ENCODE results near the gene ODF4.
A peak's percentile ranks its signal among the peaks of the same experiment; 100 is the strongest.
"Not testable (repeated sequence)": the region's sequence is repeated elsewhere in the genome, so short reads cannot be mapped to it uniquely, and the experiment has no call there.

ODF4 gene

GRCh38 chr17:8326511-8327302 is 12.9 kb upstream of the ODF4 start:
- peak; percentile 72 for DNase-seq

GRCh38 chr17:8327303-8327649 is 12.4 kb upstream of the ODF4 start:
- DNase-seq: no peak

- no peak for DNase-seq
Observed at GRCh38 chr17:8332128-8332527, 7.5 kb upstream of the ODF4 start.

- DNase-seq: no peak
Observed at GRCh38 chr17:8332688-8333087, 7.0 kb upstream of the ODF4 start.

- no peak for DNase-seq
Observed at GRCh38 chr17:8333281-8333680, 6.4 kb upstream of the ODF4 start.

- DNase-seq: no peak
Observed at GRCh38 chr17:8337802-8338752, 1.6 kb upstream of the ODF4 start.

- no peak for DNase-seq
Observed at GRCh38 chr17:8338753-8339140, 893 bp upstream of the ODF4 start.

GRCh38 chr17:8341456-8341855 is 1.8 kb downstream of the ODF4 start:
- DNase-seq: no peak

- DNase-seq: no peak
Observed at GRCh38 chr17:8345052-8345690, 5.5 kb downstream of the ODF4 start.

GRCh38 chr17:8345951-8346665 is 6.5 kb downstream of the ODF4 start:
- DNase-seq: no peak

- DNase-seq: not testable (repeated sequence)
Observed at GRCh38 chr17:8347001-8347400, 7.4 kb downstream of the ODF4 start.

- DNase-seq: no peak
Observed at GRCh38 chr17:8350339-8350738, 10.7 kb downstream of the ODF4 start.

GRCh38 chr17:8353736-8354135 is 14.1 kb downstream of the ODF4 start:
- no peak for DNase-seq

GRCh38 chr17:8354236-8354635 is 14.6 kb downstream of the ODF4 start:
- no peak for DNase-seq

GRCh38 chr17:8357910-8358309 is 18.3 kb downstream of the ODF4 start:
- DNase-seq: no peak

- no peak for DNase-seq
Observed at GRCh38 chr17:8359769-8360168, 20.1 kb downstream of the ODF4 start.

- no peak for DNase-seq
Observed at GRCh38 chr17:8360260-8360659, 20.6 kb downstream of the ODF4 start.

- no peak for DNase-seq
Observed at GRCh38 chr17:8360751-8361150, 21.1 kb downstream of the ODF4 start.

GRCh38 chr17:8362651-8363332 is 23.2 kb downstream of the ODF4 start:
- no peak for DNase-seq

GRCh38 chr17:8365143-8365542 is 25.5 kb downstream of the ODF4 start:
- DNase-seq: no peak

- no peak for DNase-seq
Observed at GRCh38 chr17:8366231-8366630, 26.6 kb downstream of the ODF4 start.

- no peak for DNase-seq
Observed at GRCh38 chr17:8368193-8368592, 28.6 kb downstream of the ODF4 start.

All from activated CD8-positive, alpha-beta memory T cell treated with anti-CD3 and anti-CD28 coated beads, Interleukin-2, amount 50 U/mL, for 48 hours (primary cell).